CMK (cell line): ENCODE measurements around the gene PRKG2.

Source experiments
- DNase-seq: peaks from one replicate; pipeline ENCODE4 v3.0.0-alpha.2; 2010; ENCODE audit warnings: low read depth

PRKG2 gene

DNA sequence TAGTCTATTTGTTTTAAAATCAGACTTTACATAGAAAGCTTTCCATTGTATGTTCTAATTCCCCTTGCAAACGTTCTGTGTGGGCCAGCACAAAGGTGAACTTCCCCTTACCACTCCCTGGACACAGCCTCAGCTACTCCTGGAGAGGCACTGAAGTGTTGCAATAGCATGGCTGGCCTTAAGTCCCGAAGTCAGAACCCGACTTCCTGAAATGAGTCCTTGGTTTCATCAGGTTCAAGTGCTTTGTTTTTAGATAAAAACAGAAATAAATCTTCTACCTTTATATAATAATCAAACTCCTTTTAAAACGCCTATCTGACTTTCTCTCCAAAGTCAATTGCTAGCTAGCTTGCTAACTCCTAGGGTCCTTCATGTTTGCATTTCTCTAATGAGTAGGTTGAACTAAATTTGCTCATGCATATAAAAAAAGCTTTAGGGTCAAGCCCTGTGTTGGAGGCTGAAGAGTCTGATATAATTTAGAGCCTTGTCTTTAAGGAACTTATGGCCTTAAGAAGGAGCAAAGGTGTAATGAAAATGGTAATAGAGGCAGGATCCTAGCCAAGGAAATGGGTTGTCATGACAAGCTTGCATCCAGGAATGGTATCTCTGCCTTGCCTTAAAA lies 175.6 kb downstream of the PRKG2 start:
- DNase-seq: no peak

DNA sequence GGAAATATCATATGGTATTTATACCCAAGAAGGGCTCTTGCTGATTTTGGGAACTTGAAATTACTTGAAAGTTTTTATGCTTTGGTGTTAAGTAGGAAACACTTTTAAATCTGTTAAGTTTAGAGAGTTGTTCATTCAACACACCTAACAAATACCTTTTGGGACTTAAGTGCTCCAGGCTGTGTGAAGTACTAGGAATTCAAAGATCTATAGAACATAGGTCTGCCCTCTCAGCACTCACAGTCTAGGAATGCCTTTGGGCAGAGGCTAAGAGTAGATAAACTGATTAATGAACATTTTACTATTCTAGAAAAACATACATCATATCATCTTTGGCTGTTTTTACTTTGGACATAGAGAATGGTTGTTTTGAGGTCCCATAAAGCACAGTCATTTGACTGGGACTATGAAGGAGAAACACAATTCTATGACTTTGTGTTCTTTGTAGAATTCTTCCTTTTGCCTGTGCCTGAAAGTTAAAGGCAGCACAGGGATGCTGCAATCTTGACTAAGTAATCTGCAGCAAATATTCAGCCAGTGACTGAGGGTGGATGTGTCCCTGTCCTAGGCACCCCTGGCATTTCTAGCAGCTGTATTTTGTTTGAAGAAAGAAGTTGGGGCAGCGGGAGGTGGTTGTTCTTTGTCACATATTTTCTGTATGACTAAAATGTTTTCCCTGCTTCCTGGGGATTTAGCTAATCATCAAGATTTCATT lies 176.2 kb downstream of the PRKG2 start:
- DNase-seq: no peak
